Tibial nerve (tissue), 4 donors: Measurements from ENCODE around the gene UCP1.

Experiments used
- EP300 ChIP-seq, 2 donors: sonication (generic); formaldehyde crosslinking; IDR thresholded peaks; one replicate each; pipeline ENCODE4 v1.6.1; 2017; ENCODE audit warnings: antibody characterized with exemption in 2 of 2, mild to moderate bottlenecking in 1 of 2
- TF ChIP-seq, protein P1 (sequence below), 5 experiments: fragments of 200-600 bp in 3 of 5; fragments of 450-650 bp in 2 of 5; sonication (generic) in 3 of 5; IDR thresholded peaks; one replicate each; pipeline ENCODE4 v1.5.1; 2016 to 2019; ENCODE audit warnings: antibody characterized with exemption in 5 of 5, mild to moderate bottlenecking in 3 of 5, moderate library complexity in 2 of 5

DNA sequence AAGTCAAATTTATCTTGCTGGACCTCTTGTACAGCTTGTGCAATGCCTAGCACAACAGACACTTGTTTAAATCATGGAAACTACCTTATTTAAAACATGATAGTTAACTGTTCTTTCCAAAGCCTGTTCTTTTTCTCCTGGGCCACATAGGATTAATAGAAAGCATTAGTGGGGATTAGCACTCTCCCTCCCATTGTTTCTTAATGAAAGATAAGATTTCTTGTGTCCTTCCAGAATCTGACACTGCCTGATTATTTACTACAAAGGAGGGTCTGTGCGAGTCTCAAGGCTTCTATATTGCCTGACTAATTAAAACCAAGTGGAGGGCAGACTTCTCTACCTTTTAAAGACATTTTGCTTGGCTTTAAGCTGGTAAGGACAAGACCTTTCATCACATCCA lies 53.3 kb downstream of the UCP1 start:
- TF ChIP-seq, protein P1, sequence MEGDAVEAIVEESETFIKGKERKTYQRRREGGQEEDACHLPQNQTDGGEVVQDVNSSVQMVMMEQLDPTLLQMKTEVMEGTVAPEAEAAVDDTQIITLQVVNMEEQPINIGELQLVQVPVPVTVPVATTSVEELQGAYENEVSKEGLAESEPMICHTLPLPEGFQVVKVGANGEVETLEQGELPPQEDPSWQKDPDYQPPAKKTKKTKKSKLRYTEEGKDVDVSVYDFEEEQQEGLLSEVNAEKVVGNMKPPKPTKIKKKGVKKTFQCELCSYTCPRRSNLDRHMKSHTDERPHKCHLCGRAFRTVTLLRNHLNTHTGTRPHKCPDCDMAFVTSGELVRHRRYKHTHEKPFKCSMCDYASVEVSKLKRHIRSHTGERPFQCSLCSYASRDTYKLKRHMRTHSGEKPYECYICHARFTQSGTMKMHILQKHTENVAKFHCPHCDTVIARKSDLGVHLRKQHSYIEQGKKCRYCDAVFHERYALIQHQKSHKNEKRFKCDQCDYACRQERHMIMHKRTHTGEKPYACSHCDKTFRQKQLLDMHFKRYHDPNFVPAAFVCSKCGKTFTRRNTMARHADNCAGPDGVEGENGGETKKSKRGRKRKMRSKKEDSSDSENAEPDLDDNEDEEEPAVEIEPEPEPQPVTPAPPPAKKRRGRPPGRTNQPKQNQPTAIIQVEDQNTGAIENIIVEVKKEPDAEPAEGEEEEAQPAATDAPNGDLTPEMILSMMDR (IDR thresholded peaks at IDR 0.05) = no peak
- no peak for TF ChIP-seq EP300 (IDR thresholded peaks at IDR 0.05)
